ENCODE measurements around the gene RIPOR2. TPM values are rescaled to one million over a fixed set of nuclear protein-coding genes. Genes with fewer than 3 reads are reported as not detected.

The RIPOR2 gene
- polyA plus RNA-seq, 3 donors, result 154 to 181 (median 179) TPM

GRCh38 chr6:24933266-24933665, 2.5 kb downstream of the RIPOR2 start:
- peaks cover 0 to 2% (median 0%) of the 10 kb centered on the region in 7 donors for H3K9me3 Mint-ChIP-seq
- H4K20me1 ChIP-seq (ENCODE audit: insufficient read depth, low read length), result peaks cover 60% of the 10 kb centered on the region
- no peaks in the 10 kb centered on the region for H3K9me3 ChIP-seq (replicated peaks in 1 of 2; ENCODE audit: control insufficient read depth in 1 of 2, insufficient read depth in 1 of 2, low read length in 2 of 2)
- no peaks in the 10 kb centered on the region for H3K27me3 Mint-ChIP-seq (ENCODE audit: low read depth in 3 of 3)
- peak overlapping the region in 1 of 2 donors; percentile 88 for H3K27ac ChIP-seq (ENCODE audit: low read depth in 1 of 2, low read length in 2 of 2)
- H3K27me3 ChIP-seq (ENCODE audit: control insufficient read depth in 2 of 2, insufficient read depth in 2 of 2, low read length in 2 of 2), result no peaks in the 10 kb centered on the region
- peaks cover 96% of the 10 kb centered on the region for H3K4me1 Mint-ChIP-seq
- no peak for DNase-seq
- TF ChIP-seq CTCF (IDR thresholded peaks at IDR 0.05), result no peak
- peaks cover 37 to 52% of the 10 kb centered on the region in 2 donors for H3K36me3 Mint-ChIP-seq
- 81% methylated on average over 2 of the region's 3 CpGs for WGBS (ENCODE audit: insufficient coverage)
- H3K27ac Mint-ChIP-seq, result peak overlapping the region in 6 of 7 donors; percentile 41 to 96 (median 75)
- H3K36me3 ChIP-seq (replicated peaks in 1 of 2; ENCODE audit: control insufficient read depth in 1 of 2, insufficient read depth in 2 of 2, low read length in 2 of 2), result peaks cover 22 to 45% of the 10 kb centered on the region in 2 donors
- peaks cover 81 to 91% of the 10 kb centered on the region in 2 donors for H3K4me1 ChIP-seq (ENCODE audit: control insufficient read depth in 1 of 2, insufficient read depth in 2 of 2, low read length in 2 of 2)
- peak overlapping the region; percentile 51 for H3K9ac ChIP-seq (ENCODE audit: insufficient read depth, low read length, poor library complexity, severe bottlenecking)
- H3K4me2 ChIP-seq (replicated peaks; ENCODE audit: extremely low read depth, low read length, poor library complexity, severe bottlenecking), result peak overlapping the region; percentile 88
- no peak overlapping the region for H2AFZ ChIP-seq (ENCODE audit: insufficient read depth, low read depth, low read length, poor library complexity, severe bottlenecking)
- peaks cover 100% of the 10 kb centered on the region for H3K79me2 ChIP-seq (ENCODE audit: insufficient read depth, low read length)
- H3K4me3 Mint-ChIP-seq, result peak overlapping the region; percentile 95 to 98
- H3K4me3 ChIP-seq (replicated peaks in 1 of 3; ENCODE audit: low read depth in 2 of 3, low read length in 3 of 3), result peak overlapping the region; percentile 78 to 87 (median 83)
- intact Hi-C loops (cut with micrococcal nuclease), result loop anchor here in 1 of 2 donors (5.0 kb wide), 2 partner anchors 76 to 84 kb away; no protein-coding TSS in a partner anchor

DNA sequence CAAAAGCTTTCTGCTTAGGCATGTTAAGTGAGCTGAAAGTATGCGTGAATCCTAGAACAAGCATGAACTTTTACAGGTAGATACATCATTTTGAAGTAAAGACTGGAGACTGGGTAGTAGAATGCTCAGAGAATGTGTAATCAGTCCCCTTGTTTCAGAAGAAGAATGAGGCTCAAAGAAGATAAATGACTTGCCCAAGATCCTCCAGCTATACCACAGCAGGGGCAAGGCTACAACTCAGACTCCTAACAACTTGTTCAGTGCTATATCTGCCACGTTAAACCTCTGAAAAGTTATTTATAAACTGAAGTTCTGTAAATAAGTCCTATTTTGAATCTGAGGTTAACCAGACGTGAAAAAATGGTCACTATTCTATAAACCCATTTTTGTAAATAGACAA, 2.9 kb downstream of the RIPOR2 start:
- Histone ChIP-seq H3K4me1 (ENCODE audit: control insufficient read depth in 1 of 2, insufficient read depth in 2 of 2, low read length in 2 of 2) (peaks cover 80 to 91% of the 10 kb centered on the region in 2 donors), H3K27ac (ENCODE audit: low read depth in 1 of 2, low read length in 2 of 2) (peak overlapping the region in 1 of 2 donors; percentile 88), H3K9ac (ENCODE audit: insufficient read depth, low read length, poor library complexity, severe bottlenecking) (peak overlapping the region; percentile 51), H3K36me3 (replicated peaks in 1 of 2; ENCODE audit: control insufficient read depth in 1 of 2, insufficient read depth in 2 of 2, low read length in 2 of 2) (peaks cover 26 to 49% of the 10 kb centered on the region in 2 donors), H4K20me1 (ENCODE audit: insufficient read depth, low read length) (peaks cover 64% of the 10 kb centered on the region), H3K27me3 (ENCODE audit: control insufficient read depth in 2 of 2, insufficient read depth in 2 of 2, low read length in 2 of 2) (no peaks in the 10 kb centered on the region), H3K4me3 (replicated peaks in 1 of 3; ENCODE audit: low read depth in 2 of 3, low read length in 3 of 3) (peak overlapping the region; percentile 78 to 87 (median 83)), H3K4me2 (replicated peaks; ENCODE audit: extremely low read depth, low read length, poor library complexity, severe bottlenecking) (peak overlapping the region; percentile 88), H3K9me3 (replicated peaks in 1 of 2; ENCODE audit: control insufficient read depth in 1 of 2, insufficient read depth in 1 of 2, low read length in 2 of 2) (no peaks in the 10 kb centered on the region), H3K79me2 (ENCODE audit: insufficient read depth, low read length) (peaks cover 100% of the 10 kb centered on the region), H2AFZ (ENCODE audit: insufficient read depth, low read depth, low read length, poor library complexity, severe bottlenecking) (no peak overlapping the region)
- Mint-ChIP-seq H3K36me3 (peaks cover 40 to 53% of the 10 kb centered on the region in 2 donors), H3K4me1 (peaks cover 93% of the 10 kb centered on the region), H3K4me3 (peak overlapping the region; percentile 95 to 98), H3K27ac (peak overlapping the region in 5 of 7 donors; percentile 41 to 96 (median 60)), H3K27me3 (ENCODE audit: low read depth in 3 of 3) (no peaks in the 10 kb centered on the region), H3K9me3 (peaks cover 0 to 2% (median 0%) of the 10 kb centered on the region in 7 donors)
- no peak for TF ChIP-seq CTCF (IDR thresholded peaks at IDR 0.05)
- intact Hi-C loops (cut with micrococcal nuclease), result loop anchor here in 1 of 2 donors (5.0 kb wide), 2 partner anchors 76 to 84 kb away; no protein-coding TSS in a partner anchor
- DNase-seq, result no peak
- WGBS (ENCODE audit: insufficient coverage), result no CpG with 5 or more reads among the region's 3 CpGs

Data from CD14-positive monocyte (primary cell).